Mesenchymal stem cell (in vitro differentiated cells and primary cell): ENCODE measurements around the gene WRAP53.
A peak's percentile ranks its signal among the peaks of the same experiment; 100 is the strongest.

Source experiments
- DNase-seq: peaks from one replicate; pipeline ENCODE4 v3.0.0-alpha.2; 2013
- H2AFZ ChIP-seq: one replicate; pipeline ENCODE4 v1.6.1; 2013; ENCODE audit warnings: low read depth, mild to moderate bottlenecking, control low read depth, inconsistent platforms, low read length, moderate library complexity
- H2AK5ac ChIP-seq: 2 replicates; pipeline ENCODE4 v1.6.1; 2013; ENCODE audit warnings: low read length, moderate library complexity, mild to moderate bottlenecking, inconsistent platforms; ENCODE audit not compliant: severe bottlenecking
- H2BK120ac ChIP-seq: one replicate; pipeline ENCODE4 v1.6.1; 2013; ENCODE audit warnings: low read depth, mild to moderate bottlenecking, inconsistent platforms, low read length, moderate library complexity
- H2BK12ac ChIP-seq, 2 experiments: one replicate each; pipeline ENCODE4 v1.6.1; 2013; ENCODE audit warnings: inconsistent platforms in 2 of 2, low read length in 2 of 2, mild to moderate bottlenecking in 2 of 2, moderate library complexity in 2 of 2, control low read depth in 1 of 2
- H2BK15ac ChIP-seq: one replicate; pipeline ENCODE4 v1.6.1; 2013; ENCODE audit warnings: mild to moderate bottlenecking, low read depth, inconsistent platforms; ENCODE audit not compliant: poor library complexity, severe bottlenecking
- H2BK5ac ChIP-seq: 2 replicates; pipeline ENCODE4 v1.6.1; 2013; ENCODE audit warnings: low read depth, mild to moderate bottlenecking, low read length, control low read depth, inconsistent platforms; ENCODE audit not compliant: poor library complexity, severe bottlenecking
- H3K14ac ChIP-seq, 2 experiments: one replicate each; pipeline ENCODE4 v1.6.1; 2013; ENCODE audit warnings: inconsistent platforms in 2 of 2, low read length in 2 of 2, control low read depth in 1 of 2, mild to moderate bottlenecking in 1 of 2, moderate library complexity in 1 of 2
- H3K18ac ChIP-seq, 2 experiments: one replicate each; pipeline ENCODE4 v1.6.1; 2013; ENCODE audit warnings: inconsistent platforms in 2 of 2, low read length in 2 of 2, control low read depth in 1 of 2, low read depth in 1 of 2, mild to moderate bottlenecking in 1 of 2
- H3K23ac ChIP-seq, 2 experiments: one replicate each; pipeline ENCODE4 v1.6.1; 2013; ENCODE audit warnings: inconsistent platforms in 2 of 2, low read length in 2 of 2, mild to moderate bottlenecking in 2 of 2, moderate library complexity in 2 of 2, control low read depth in 1 of 2
- H3K27ac ChIP-seq: 2 replicates; pipeline ENCODE4 v1.5.1; 2013; ENCODE audit warnings: mild to moderate bottlenecking, moderate library complexity, low read length, control low read depth, inconsistent platforms; ENCODE audit not compliant: poor library complexity, severe bottlenecking
- H3K27me3 ChIP-seq, 2 experiments: 2 replicates each; pipeline versions ENCODE4 v1.6.1 to v1.7.0; 2013; ENCODE audit warnings: low read length in 2 of 2, mild to moderate bottlenecking in 2 of 2, moderate library complexity in 2 of 2, control low read depth in 1 of 2, inconsistent platforms in 1 of 2; ENCODE audit not compliant: control insufficient read depth in 1 of 2, insufficient read depth in 1 of 2
- H3K36me3 ChIP-seq, 2 experiments: 2 replicates each; pipeline versions ENCODE4 v1.6.1 to v1.7.0; 2013; ENCODE audit warnings: low read length in 2 of 2, control low read depth in 1 of 2, inconsistent platforms in 1 of 2, low read depth in 1 of 2, mild to moderate bottlenecking in 1 of 2; ENCODE audit not compliant: insufficient read depth in 2 of 2, control insufficient read depth in 1 of 2
- H3K4ac ChIP-seq, 2 experiments: one replicate each; pipeline ENCODE4 v1.6.1; 2013; ENCODE audit warnings: inconsistent platforms in 2 of 2, low read length in 2 of 2, mild to moderate bottlenecking in 2 of 2, moderate library complexity in 2 of 2, control low read depth in 1 of 2, low read depth in 1 of 2
- H3K4me1 ChIP-seq: 2 replicates; pipeline ENCODE4 v1.6.1; 2013; ENCODE audit warnings: low read depth, low read length, control low read depth; ENCODE audit not compliant: control insufficient read depth, insufficient read depth
- H3K4me2 ChIP-seq: 2 replicates; pipeline ENCODE4 v1.6.1; 2013; ENCODE audit warnings: low read length, mild to moderate bottlenecking, inconsistent platforms; ENCODE audit not compliant: poor library complexity, severe bottlenecking
- H3K4me3 ChIP-seq, 2 experiments: 2 replicates each; pipeline versions ENCODE4 v1.5.1 to v1.7.0; 2013; ENCODE audit warnings: low read length in 2 of 2, mild to moderate bottlenecking in 2 of 2, control low read depth in 1 of 2, low read depth in 1 of 2; ENCODE audit not compliant: insufficient read depth in 1 of 2
- H3K79me1 ChIP-seq: replicated peaks from 2 replicates; pipeline ENCODE4 v1.6.1; 2013; ENCODE audit warnings: mild to moderate bottlenecking, control low read depth, low read length, inconsistent platforms; ENCODE audit not compliant: poor library complexity, severe bottlenecking
- H3K9ac ChIP-seq: 2 replicates; pipeline ENCODE4 v1.7.0; 2013; ENCODE audit warnings: mild to moderate bottlenecking, low read length, moderate library complexity
- H3K9me3 ChIP-seq: 2 replicates; pipeline ENCODE4 v1.7.0; 2013; ENCODE audit warnings: mild to moderate bottlenecking, low read length; ENCODE audit not compliant: control insufficient read depth
- H4K8ac ChIP-seq: one replicate; pipeline ENCODE4 v1.6.1; 2013; ENCODE audit warnings: inconsistent platforms, mild to moderate bottlenecking, low read length, moderate library complexity
- H4K91ac ChIP-seq: one replicate; pipeline ENCODE4 v1.6.1; 2013; ENCODE audit warnings: mild to moderate bottlenecking, low read length, inconsistent platforms
- WGBS: methylation state at CpG from one replicate; pipeline ENCODE4 v1.1.7; 2013; ENCODE audit warnings: mixed read lengths; 5-methylcytosine and 5-hydroxymethylcytosine counted together

The WRAP53 gene

GRCh38 chr17:7719661-7720060, 31.4 kb downstream of the WRAP53 start:
- no peak overlapping the region for H3K9ac ChIP-seq
- no peaks in the 10 kb centered on the region for H3K36me3 ChIP-seq
- H3K27me3 ChIP-seq, result peaks cover 42 to 72% of the 10 kb centered on the region in 2 experiments
- no peak overlapping the region for H3K14ac ChIP-seq
- H3K79me1 ChIP-seq, result peaks cover 5% of the 10 kb centered on the region
- no peak overlapping the region for H4K8ac ChIP-seq
- H2AK5ac ChIP-seq, result no peak overlapping the region
- DNase-seq, result no peak
- 89% methylated on average over 9 of the region's 9 CpGs for WGBS
- no peak overlapping the region for H3K27ac ChIP-seq
- no peak overlapping the region for H3K23ac ChIP-seq
- H3K4me3 ChIP-seq, result no peak overlapping the region
- no peak overlapping the region for H3K4me2 ChIP-seq
- H2BK12ac ChIP-seq, result no peak overlapping the region
- H2AFZ ChIP-seq, result no peak overlapping the region
- H2BK15ac ChIP-seq, result no peak overlapping the region
- H2BK5ac ChIP-seq, result no peak overlapping the region
- H3K18ac ChIP-seq, result no peak overlapping the region
- peaks cover 10% of the 10 kb centered on the region for H3K4me1 ChIP-seq
- H3K4ac ChIP-seq, result no peak overlapping the region
- H3K9me3 ChIP-seq, result no peaks in the 10 kb centered on the region
- H2BK120ac ChIP-seq, result no peak overlapping the region
- no peak overlapping the region for H4K91ac ChIP-seq

GRCh38 chr17:7720125-7720524, 31.8 kb downstream of the WRAP53 start:
- H4K8ac ChIP-seq, result no peak overlapping the region

GRCh38 chr17:7721612-7722011, 33.3 kb downstream of the WRAP53 start:
- Histone ChIP-seq H2BK120ac (no peak overlapping the region), H2BK12ac (no peak overlapping the region), H2AK5ac (no peak overlapping the region), H3K4me3 (no peak overlapping the region), H2BK15ac (no peak overlapping the region), H3K9ac (no peak overlapping the region), H3K27me3 (peaks cover 42 to 53% of the 10 kb centered on the region in 2 experiments), H3K18ac (no peak overlapping the region), H3K36me3 (no peaks in the 10 kb centered on the region), H3K79me1 (no peaks in the 10 kb centered on the region), H2AFZ (no peak overlapping the region), H4K8ac (no peak overlapping the region), H3K4me1 (peaks cover 5% of the 10 kb centered on the region), H3K27ac (no peak overlapping the region), H2BK5ac (no peak overlapping the region), H4K91ac (no peak overlapping the region), H3K14ac (no peak overlapping the region), H3K23ac (no peak overlapping the region), H3K9me3 (no peaks in the 10 kb centered on the region), H3K4ac (no peak overlapping the region), H3K4me2 (no peak overlapping the region)
- WGBS, result 36% methylated on average over 1 of the region's 2 CpGs
- DNase-seq, result no peak

More at GRCh38 chr17:7720125-7720524, 31.8 kb downstream of the WRAP53 start:
- H3K79me1 ChIP-seq, result peaks cover 5% of the 10 kb centered on the region
- no peak overlapping the region for H4K91ac ChIP-seq
- H2BK12ac ChIP-seq, result no peak overlapping the region
- no peak overlapping the region for H3K23ac ChIP-seq
- no peak overlapping the region for H2BK120ac ChIP-seq
- no peak for DNase-seq
- no peaks in the 10 kb centered on the region for H3K9me3 ChIP-seq
- no peak overlapping the region for H3K27ac ChIP-seq
- no peaks in the 10 kb centered on the region for H3K36me3 ChIP-seq
- H3K14ac ChIP-seq, result peak overlapping the region in 1 of 2 experiments; percentile 6
- H2AFZ ChIP-seq, result no peak overlapping the region
- H3K4me2 ChIP-seq, result no peak overlapping the region
- no peak overlapping the region for H2AK5ac ChIP-seq
- H3K27me3 ChIP-seq, result peaks cover 42 to 68% of the 10 kb centered on the region in 2 experiments
- no peak overlapping the region for H2BK15ac ChIP-seq
- no peak overlapping the region for H2BK5ac ChIP-seq
- no peak overlapping the region for H3K9ac ChIP-seq
- 69% methylated on average over 4 of the region's 4 CpGs for WGBS
- no peak overlapping the region for H3K18ac ChIP-seq
- H3K4me3 ChIP-seq, result no peak overlapping the region
- H3K4me1 ChIP-seq, result peaks cover 10% of the 10 kb centered on the region
- H3K4ac ChIP-seq, result no peak overlapping the region

GRCh38 chr17:7727886-7728285, 39.6 kb downstream of the WRAP53 start:
- H3K9me3 ChIP-seq, result no peaks in the 10 kb centered on the region

More at GRCh38 chr17:7727886-7728285, 39.6 kb downstream of the WRAP53 start:
- H2AFZ ChIP-seq, result no peak overlapping the region
- H3K4me3 ChIP-seq, result no peak overlapping the region
- no peak overlapping the region for H2BK5ac ChIP-seq
- H4K91ac ChIP-seq, result no peak overlapping the region
- no peak overlapping the region for H3K9ac ChIP-seq
- H3K4me2 ChIP-seq, result no peak overlapping the region
- H2BK12ac ChIP-seq, result no peak overlapping the region
- no peak overlapping the region for H3K4ac ChIP-seq
- H3K79me1 ChIP-seq, result no peaks in the 10 kb centered on the region
- no peak overlapping the region for H3K27ac ChIP-seq
- no peak overlapping the region for H3K14ac ChIP-seq
- H3K23ac ChIP-seq, result no peak overlapping the region
- H2BK120ac ChIP-seq, result no peak overlapping the region
- 92% methylated on average over 3 of the region's 3 CpGs for WGBS
- H3K18ac ChIP-seq, result no peak overlapping the region
- DNase-seq, result no peak
- no peak overlapping the region for H2BK15ac ChIP-seq
- peaks cover 12 to 24% of the 10 kb centered on the region in 2 experiments for H3K27me3 ChIP-seq
- no peaks in the 10 kb centered on the region for H3K36me3 ChIP-seq
- no peak overlapping the region for H4K8ac ChIP-seq
- H2AK5ac ChIP-seq, result no peak overlapping the region
- no peaks in the 10 kb centered on the region for H3K4me1 ChIP-seq
